Esophagus squamous epithelium (tissue), 4 donors: ENCODE results near the gene HEXIM2.

Experiments used
- CTCF ChIP-seq, 6 experiments: fragments of 450-650 bp in 4 of 6; fragments of 200-600 bp in 2 of 6; sonication (generic) in 2 of 6; IDR thresholded peaks; one replicate each; pipeline ENCODE4 v1.5.1; 2016 to 2019; ENCODE audit warnings: antibody characterized with exemption in 6 of 6, mild to moderate bottlenecking in 4 of 6, moderate library complexity in 4 of 6
- POLR2A ChIP-seq, 4 donors: fragments of 450-650 bp; IDR thresholded peaks; one replicate each; pipeline ENCODE4 v1.6.1; 2017; ENCODE audit warnings: antibody characterized with exemption in 4 of 4, mild to moderate bottlenecking in 4 of 4, moderate library complexity in 3 of 4

DNA sequence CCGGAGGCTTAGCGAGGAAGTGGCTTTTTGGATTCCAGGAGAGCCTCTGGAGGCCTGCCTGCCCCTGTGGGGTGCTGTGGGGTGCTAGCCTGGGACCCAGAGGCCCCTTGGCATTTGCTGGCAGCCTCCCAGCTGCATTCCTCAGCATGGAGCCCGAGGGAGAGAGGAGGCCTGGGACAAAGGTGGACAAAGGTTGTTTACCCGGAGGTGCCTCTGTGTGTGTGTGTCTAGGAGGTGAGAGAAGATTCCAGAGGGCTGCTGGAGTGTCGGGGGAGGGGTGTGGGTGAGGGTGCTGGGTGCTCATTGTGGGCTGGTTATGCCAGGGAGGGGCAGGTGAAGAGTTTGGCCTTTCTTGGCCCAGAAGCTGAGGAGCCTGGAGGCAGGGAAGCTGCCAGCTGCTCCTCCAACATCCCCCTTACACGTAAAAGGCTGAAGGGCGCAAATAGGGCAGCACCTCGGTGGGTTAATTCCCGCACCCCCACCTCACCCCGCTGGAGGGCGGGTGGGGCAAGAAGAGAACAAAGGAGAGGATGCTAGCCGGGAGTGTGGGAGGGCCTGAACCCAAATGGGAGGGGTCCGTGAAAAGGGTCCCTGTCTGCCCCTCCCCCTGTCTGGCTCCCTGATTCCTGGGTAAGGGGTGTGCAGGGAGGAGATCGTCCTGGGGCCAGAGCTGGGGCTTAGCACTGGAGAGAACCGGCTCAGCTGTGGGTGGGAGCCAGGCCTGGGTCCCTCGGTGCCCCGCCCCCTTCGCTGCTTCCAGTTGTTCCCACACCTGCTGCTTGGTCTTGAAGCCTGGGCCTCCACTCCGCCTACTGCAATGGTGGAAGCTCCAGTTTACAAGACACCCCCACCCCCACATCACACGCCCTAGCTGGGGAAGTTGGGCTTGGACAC, 9.9 kb downstream of the HEXIM2 start:
- no peak for TF ChIP-seq CTCF (IDR thresholded peaks at IDR 0.05)
- TF ChIP-seq POLR2A (IDR thresholded peaks at IDR 0.05), result no peak
